Skin epidermis (tissue), 12 donors: Measurements from ENCODE around the gene CDC42BPG.

ENCODE experiments used
- H3K27ac ChIP-seq, 21 experiments: fragments of 200-600 bp; sonication (generic) in 11 of 21; one replicate each; pipeline ENCODE4 v1.5.0; 2020; ENCODE audit warnings: mild to moderate bottlenecking in 3 of 21, inconsistent platforms in 2 of 21, moderate library complexity in 2 of 21
- H3K4me3 ChIP-seq, 7 experiments: fragments of 200-600 bp; sonication (generic) in 2 of 7; one replicate each; pipeline ENCODE4 v1.5.0; 2020; ENCODE audit warnings: inconsistent platforms in 2 of 7, mild to moderate bottlenecking in 2 of 7, moderate library complexity in 1 of 7

CDC42BPG gene

DNA sequence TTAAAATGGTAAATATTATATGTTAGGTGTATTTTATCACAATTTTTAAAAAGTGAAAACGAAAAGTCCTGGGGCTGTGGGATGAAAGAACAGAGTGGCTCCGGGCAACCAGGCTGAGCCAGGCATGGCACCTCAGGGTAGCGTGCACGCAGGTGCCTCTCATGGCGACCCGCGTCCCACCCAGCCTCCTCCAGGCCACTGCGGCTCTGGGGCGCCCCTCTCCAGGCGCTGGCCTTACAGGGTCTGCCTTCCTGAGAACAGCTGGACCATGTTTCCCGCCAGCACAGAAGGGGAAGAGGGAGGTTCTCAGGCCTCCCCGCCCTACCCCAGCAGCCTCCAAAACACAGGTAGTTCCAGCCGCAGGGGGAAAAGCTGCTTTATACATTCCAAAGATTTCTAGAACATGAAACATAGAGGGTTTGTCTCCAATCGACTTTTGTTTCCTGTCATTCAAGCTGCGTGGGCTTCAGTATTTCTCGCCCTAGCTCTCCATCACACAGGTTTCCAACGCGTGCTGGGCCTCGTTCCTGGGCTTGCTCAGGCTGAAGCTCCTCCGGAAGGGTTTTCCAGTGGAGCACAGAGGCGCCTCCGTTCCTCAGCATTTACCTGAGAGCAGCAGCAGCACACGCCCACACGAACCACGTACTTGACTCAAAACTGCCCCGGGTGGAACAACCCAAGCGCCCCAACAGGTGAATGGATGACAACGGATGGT is 23.5 kb upstream of the CDC42BPG start:
- Histone ChIP-seq H3K4me3 (no peak overlapping the region), H3K27ac (peak overlapping the region in 15 of 21 experiments; percentile 34 to 88 (median 85))

GRCh38 chr11:64866173-64866491 is 21.7 kb upstream of the CDC42BPG start:
- Histone ChIP-seq H3K27ac (peak overlapping the region in 11 of 21 experiments; percentile 9 to 93 (median 69)), H3K4me3 (no peak overlapping the region)

- peak overlapping the region in 20 of 21 experiments; percentile 68 to 93 (median 84) for H3K27ac ChIP-seq
- H3K4me3 ChIP-seq, result no peak overlapping the region
These were observed 21.1 kb upstream of the CDC42BPG start for GRCh38 chr11:64865286-64866172.

DNA sequence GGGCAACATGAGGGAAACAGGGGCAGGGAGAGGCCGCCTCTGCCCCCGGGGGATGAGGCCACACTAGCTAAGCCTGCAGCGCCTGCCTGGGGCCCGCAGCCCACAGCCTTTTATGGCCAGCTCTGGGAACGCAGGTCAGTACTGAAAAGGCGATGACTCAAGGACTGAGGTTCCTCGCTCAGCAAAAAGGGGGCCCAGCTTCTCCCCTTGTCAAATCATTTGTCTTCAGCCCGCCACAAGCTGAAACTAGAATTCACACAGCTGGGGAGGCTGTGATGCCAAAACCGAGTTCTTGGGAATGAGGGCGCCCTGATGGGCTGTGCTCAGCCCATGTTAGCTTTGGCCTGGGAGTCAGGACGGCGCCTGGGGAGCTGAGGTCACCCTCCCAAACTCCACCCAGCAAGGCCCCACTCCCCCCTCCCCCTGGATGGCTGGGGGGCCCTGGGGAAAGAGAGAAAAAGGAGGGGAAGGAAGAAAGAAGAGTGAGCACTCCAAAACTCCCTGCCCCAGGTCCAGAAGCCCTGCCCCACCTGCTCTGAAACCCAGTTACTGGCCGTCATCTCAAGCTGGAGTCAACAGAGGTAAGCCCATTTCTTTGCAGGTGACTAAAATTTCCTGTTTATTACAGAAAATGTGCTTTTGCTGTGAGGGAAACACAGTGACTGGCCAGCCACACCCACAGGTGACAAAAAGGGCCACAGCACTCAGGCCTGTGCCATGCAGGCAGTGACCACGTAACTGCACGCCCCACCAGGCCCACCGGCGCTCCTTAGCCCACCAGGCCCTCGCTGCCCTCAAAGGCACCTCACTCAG is 20.2 kb upstream of the CDC42BPG start:
- H3K4me3 ChIP-seq, result peak overlapping the region in 3 of 7 experiments; percentile 2 to 10 (median 5)

DNA sequence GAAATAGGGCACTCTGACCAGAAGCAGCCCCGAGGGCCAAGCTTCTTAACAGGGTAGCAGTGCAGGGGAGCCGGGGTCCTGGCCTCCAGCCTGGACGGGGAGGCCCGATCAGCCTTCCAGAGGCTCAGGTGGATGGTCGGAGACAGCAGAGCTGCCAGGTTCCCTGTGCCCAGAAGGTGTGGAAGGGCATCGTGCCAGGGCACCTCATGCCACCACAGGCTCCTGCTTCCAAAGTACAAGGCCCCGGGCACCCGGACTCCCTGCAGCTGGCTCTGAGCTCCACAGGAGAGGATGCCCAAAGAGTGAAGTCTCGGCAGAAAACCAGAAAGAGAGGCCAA is 19.7 kb upstream of the CDC42BPG start:
- Histone ChIP-seq H3K4me3 (peak overlapping the region in 3 of 7 experiments; percentile 2 to 10 (median 5)), H3K27ac (peak overlapping the region; percentile 36 to 93 (median 83))

More for the DNA sequence above, 20.2 kb upstream of the CDC42BPG start:
- H3K27ac ChIP-seq, result peak overlapping the region; percentile 36 to 93 (median 83)

- peak overlapping the region in 20 of 21 experiments; percentile 68 to 93 (median 84) for H3K27ac ChIP-seq
- peak overlapping the region in 1 of 7 experiments; percentile 10 for H3K4me3 ChIP-seq
These were observed 19.1 kb upstream of the CDC42BPG start for GRCh38 chr11:64863391-64864060.

- Histone ChIP-seq H3K27ac (peak overlapping the region in 20 of 21 experiments; percentile 44 to 93 (median 84)), H3K4me3 (no peak overlapping the region)
These were observed 18.5 kb upstream of the CDC42BPG start for GRCh38 chr11:64862987-64863390.

- Histone ChIP-seq H3K4me3 (no peak overlapping the region), H3K27ac (peak overlapping the region in 13 of 21 experiments; percentile 17 to 93 (median 88))
These were observed 16.9 kb upstream of the CDC42BPG start for GRCh38 chr11:64861227-64861975.

GRCh38 chr11:64859542-64860414 is 15.3 kb upstream of the CDC42BPG start:
- H3K4me3 ChIP-seq, result peak overlapping the region in 1 of 7 experiments; percentile 1
- peak overlapping the region in 18 of 21 experiments; percentile 18 to 93 (median 72) for H3K27ac ChIP-seq

GRCh38 chr11:64858467-64859263 is 14.2 kb upstream of the CDC42BPG start:
- H3K4me3 ChIP-seq, result peak overlapping the region in 1 of 7 experiments; percentile 1
- H3K27ac ChIP-seq, result peak overlapping the region in 20 of 21 experiments; percentile 18 to 93 (median 72)

DNA sequence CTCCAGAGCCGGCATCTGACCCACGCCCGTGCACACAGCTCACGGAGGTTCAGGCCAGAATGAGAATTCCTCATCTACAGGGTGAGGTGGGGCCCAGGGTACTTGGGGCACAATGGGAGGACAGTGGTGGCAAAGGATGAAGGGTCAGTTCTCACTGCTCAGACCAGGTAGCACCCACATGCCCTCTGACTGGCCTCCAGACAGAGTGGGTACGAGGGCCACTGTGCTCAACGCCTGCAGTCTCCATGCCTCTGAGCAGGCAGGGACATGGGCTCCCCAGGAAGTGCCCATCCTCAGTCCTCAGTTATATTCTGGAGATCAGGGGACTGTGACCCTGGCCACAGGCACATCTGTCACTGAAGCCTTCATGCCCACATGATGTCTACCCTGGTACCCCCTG is 13.0 kb upstream of the CDC42BPG start:
- no peak overlapping the region for H3K4me3 ChIP-seq
- H3K27ac ChIP-seq, result peak overlapping the region in 14 of 21 experiments; percentile 25 to 93 (median 83)

- Histone ChIP-seq H3K4me3 (no peak overlapping the region), H3K27ac (peak overlapping the region in 19 of 21 experiments; percentile 25 to 93 (median 79))
These were observed 12.2 kb upstream of the CDC42BPG start for GRCh38 chr11:64856382-64857227.

DNA sequence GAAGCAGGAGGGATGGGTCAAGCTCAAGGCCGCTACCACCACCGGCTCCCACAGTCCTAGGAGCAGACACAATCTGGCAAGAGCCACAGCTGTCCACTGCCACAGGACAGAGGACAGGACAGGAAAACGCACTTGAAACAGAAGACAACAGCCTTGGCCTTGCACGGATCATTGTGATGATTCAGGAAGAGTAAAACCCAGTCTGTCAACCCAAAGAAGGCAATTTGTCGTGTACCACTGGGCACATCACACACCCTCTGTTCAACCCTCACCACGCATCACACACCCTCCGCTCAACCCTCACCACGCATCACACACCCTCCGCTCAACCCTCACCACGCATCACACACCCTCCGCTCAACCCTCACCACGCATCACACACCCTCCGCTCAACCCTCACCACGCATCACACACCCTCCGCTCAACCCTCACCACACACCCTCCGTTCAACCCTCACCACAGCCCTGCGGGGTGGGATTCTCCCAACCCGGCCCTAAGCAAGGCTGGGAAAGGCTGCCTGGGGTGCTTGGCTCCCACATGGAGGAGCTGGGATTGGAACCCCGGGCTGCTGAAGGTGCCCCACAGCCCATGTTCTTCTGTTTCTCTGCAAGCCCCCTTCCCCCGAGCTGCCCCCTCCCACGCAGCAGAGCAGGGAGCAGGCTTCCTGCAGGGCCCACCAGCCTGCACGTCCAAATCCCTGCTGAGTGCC is 11.3 kb upstream of the CDC42BPG start:
- peak overlapping the region in 20 of 21 experiments; percentile 25 to 93 (median 78) for H3K27ac ChIP-seq
- H3K4me3 ChIP-seq, result no peak overlapping the region

- peak overlapping the region in 19 of 21 experiments; percentile 25 to 93 (median 79) for H3K27ac ChIP-seq
These were observed 10.4 kb upstream of the CDC42BPG start for GRCh38 chr11:64854534-64855502.

More at GRCh38 chr11:64854534-64855502, 10.4 kb upstream of the CDC42BPG start:
- no peak overlapping the region for H3K4me3 ChIP-seq
